Measurements from ENCODE around the gene GBF1.
"Not testable (repeated sequence)": the region's sequence is repeated elsewhere in the genome, so short reads cannot be mapped to it uniquely, and the experiment has no call there.

The GBF1 gene

DNA sequence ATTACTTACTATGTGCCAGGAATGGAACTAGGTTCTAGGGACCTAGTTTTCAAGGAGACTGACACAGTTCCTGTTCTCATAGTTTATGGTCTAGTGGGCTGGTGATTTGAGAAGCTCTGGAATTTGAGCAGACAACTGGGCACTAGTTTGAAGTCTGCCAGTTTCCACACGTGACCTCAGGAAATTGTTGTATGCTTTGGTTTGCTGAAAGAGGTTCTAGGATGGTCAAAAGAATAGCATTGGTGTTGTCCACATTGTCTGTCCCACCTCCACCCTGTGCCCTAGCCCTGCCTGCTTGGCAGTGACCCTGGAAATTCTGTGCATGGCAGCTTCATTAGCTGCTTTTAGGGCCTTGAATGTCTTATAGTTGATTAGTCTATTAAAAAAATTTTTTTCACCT is 28.7 kb downstream of the GBF1 start:
- DNase-seq (ENCODE audit: low read depth): no peak

DNA sequence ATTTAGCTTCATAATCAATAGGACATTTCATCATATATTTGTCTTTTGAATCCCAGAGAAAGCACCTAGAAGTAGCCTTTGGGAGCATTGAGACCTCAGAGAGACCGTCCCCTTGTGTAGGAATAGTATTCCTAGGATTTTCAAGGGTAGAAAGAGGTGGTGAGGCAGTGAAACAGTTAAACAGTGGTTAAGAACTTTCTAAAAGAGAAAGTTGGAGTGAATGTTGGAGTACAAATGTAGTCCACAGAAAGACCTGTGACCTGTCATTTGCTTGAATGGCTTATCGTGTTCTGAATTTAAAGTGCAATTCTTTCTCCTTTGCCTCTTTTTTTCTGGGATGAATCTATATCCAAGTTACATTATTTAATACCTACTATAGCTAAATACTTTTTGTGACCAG is 30.0 kb downstream of the GBF1 start:
- no peak for DNase-seq (ENCODE audit: low read depth)

DNA sequence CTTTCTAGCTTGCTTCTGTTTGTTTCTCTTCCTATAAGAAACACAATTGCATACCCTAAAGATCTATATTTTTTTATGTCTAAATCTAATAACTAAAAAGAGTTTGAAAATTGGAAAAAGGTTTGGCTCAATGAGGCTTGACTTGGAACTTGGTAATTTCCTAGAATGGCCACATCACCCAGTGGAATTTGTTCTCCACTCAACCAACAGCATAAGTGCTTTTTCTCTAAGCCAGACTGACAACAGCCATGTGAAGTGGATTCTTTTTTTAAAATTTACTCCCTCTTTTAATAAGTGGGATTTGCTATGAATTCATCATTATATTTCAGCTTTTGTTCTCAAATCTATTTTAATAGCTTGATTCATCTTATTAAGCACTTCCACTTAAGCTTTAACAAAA is 33.8 kb downstream of the GBF1 start:
- DNase-seq (ENCODE audit: low read depth): no peak

GRCh38 chr10:102280397-102281101 is 35.2 kb downstream of the GBF1 start:
- no peak for DNase-seq (ENCODE audit: low read depth)

DNA sequence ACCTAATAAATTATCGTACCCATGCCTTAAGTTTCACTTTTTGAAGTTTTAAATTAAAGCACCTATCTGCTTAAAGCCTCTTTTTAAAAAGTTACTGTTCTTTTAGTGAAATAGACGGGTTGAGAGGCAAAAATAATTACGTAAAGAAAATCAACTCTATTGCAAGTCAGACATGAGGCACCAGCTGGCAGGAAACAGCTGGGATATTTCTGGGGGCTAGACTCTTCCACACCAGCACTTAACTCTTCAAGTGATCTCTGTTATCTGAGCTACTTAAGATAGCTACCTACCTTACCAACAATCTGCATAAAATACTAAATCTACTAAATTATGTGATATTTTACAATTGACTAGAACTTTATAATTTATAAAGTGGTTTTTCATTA is 35.8 kb downstream of the GBF1 start:
- DNase-seq (ENCODE audit: low read depth): no peak

GRCh38 chr10:102283488-102283887 is 38.2 kb downstream of the GBF1 start:
- no peak for DNase-seq (ENCODE audit: low read depth)

DNA sequence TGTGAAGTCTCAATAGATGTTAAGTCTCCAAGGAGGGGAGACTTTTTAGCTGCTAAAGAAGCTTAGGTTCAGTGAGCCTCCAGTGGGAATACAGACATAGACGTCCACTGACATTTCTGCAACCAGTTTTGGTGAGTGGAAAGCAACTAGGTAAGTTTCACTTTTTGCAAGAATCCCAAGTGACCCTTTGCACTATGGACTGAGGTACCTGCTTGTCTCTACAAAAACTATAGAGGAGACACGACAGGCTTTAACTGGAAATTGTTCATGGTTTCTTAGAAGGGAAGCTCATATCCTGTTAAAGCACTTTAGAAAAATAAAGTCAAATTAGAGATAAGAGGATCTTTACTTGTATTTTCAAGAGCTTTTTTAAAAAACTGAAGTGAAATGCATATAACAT is 38.6 kb downstream of the GBF1 start:
- DNase-seq (ENCODE audit: low read depth): no peak

GRCh38 chr10:102284531-102284930 is 39.2 kb downstream of the GBF1 start:
- no peak for DNase-seq (ENCODE audit: low read depth)

DNA sequence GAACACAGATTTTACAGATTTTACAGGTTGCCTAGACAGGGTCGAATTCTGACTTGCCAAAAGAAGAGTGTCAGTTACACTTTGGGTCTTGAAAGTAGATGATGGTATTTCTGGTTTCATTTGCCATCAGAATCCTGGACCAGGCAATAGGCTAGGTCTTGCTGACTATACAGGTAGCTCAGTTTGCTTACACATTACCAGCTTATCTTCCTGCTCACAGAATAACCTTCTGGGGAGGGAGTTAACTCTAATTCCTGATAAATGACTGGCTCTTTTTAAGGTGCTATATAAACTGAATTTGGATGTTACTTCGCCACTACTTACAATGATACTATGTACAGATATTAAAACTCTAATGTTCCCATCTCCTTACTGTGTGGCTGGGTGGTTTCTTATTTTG is 39.8 kb downstream of the GBF1 start:
- DNase-seq (ENCODE audit: low read depth): no peak

GRCh38 chr10:102286216-102286615 is 40.9 kb downstream of the GBF1 start:
- no peak for DNase-seq (ENCODE audit: low read depth)

GRCh38 chr10:102287538-102287937 is 42.2 kb downstream of the GBF1 start:
- no peak for DNase-seq (ENCODE audit: low read depth)

- DNase-seq (ENCODE audit: low read depth): no peak
Observed at GRCh38 chr10:102287991-102288390, 42.7 kb downstream of the GBF1 start.

- DNase-seq (ENCODE audit: low read depth): no peak
Observed at GRCh38 chr10:102289356-102289755, 44.0 kb downstream of the GBF1 start.

GRCh38 chr10:102289840-102290239 is 44.5 kb downstream of the GBF1 start:
- no peak for DNase-seq (ENCODE audit: low read depth)

DNA sequence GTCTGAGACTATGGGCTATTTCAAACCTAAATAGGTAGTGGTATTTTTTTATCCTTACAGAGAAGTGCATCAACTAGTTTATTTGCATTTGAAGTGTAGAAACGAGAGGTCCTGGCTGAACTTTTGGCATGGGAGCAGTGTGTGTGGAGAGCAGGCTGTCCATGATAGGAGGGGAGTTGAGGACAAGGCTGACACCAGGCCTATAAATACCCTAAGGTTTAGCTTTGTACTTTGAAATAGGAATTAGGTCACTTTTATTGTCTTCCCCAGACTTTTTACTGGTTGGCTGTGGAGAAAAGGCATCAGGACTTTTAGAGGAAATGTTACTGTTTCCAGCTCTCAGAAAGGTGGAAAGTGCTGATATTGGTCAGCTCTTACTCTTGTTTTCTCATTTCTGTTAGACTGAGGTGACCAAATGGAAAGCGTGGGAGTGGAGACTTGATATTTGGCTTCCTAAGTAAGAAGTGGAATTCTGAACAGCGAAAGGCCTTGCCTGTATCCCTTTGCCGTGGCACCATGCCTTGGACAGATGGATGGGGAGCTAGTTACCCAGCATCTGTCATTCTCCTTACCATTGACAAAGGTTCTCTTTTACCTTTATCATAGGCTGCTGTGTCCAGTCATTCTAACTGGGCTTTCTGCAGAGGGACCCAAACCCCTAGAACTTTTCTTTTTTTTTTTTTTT is 46.0 kb downstream of the GBF1 start:
- DNase-seq (ENCODE audit: low read depth): no peak

DNA sequence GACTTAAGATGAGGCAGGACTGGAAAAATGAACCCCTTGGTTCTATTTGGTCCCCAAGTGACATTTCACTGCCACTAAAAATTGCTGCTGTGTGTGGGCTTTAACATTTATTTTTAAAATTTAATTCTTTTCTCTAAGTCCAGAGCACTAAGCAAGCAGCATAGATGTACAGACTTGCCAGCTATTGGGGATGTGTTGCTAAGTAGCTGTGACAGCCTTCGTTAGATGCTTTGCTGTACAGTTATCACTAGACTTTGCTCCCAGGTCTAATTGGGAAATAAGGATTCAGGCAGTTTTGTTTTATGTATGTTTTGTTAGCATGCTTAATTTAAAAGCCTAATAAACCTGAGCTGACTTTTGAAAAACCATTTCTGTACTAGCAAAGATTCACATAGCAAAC is 51.8 kb downstream of the GBF1 start:
- DNase-seq (ENCODE audit: low read depth): no peak

DNA sequence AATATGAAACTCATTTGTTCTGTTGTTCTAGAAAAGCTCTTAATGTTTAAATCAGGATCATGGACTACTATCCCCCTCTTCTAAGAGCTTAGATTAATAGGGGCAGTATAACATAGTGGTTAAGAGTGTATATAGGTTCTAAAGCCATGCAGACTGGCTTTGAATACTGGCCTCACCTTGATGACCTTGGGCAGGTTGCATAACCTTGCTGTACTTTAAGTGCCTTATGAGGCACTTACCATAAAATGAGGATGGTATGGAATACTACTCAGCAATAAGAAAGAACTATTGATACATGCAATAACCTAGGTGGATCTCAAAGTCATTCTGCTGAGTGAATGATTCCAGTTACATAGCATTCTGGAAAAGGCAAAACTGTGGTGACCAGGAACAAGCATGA is 53.6 kb downstream of the GBF1 start:
- DNase-seq (ENCODE audit: low read depth): no peak

DNA sequence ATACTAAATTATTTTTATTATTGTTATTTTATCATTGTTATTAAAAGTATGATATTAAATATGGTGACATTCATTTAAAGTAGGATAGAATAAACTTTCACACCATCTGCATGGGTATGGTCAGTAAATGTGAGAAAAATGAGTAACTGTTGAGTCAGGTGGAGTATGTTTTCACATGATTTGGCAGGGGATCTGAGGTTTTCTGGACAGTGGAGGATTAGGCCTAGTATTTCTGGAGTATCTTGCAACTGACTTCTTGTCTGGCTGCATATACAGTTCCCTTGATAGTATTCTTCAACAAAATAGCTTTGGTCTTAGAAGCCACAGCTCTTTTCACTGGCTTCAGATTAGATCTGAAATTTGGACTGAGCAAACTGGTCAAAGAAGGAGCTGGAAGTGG is 54.5 kb downstream of the GBF1 start:
- no peak for DNase-seq (ENCODE audit: low read depth)

DNA sequence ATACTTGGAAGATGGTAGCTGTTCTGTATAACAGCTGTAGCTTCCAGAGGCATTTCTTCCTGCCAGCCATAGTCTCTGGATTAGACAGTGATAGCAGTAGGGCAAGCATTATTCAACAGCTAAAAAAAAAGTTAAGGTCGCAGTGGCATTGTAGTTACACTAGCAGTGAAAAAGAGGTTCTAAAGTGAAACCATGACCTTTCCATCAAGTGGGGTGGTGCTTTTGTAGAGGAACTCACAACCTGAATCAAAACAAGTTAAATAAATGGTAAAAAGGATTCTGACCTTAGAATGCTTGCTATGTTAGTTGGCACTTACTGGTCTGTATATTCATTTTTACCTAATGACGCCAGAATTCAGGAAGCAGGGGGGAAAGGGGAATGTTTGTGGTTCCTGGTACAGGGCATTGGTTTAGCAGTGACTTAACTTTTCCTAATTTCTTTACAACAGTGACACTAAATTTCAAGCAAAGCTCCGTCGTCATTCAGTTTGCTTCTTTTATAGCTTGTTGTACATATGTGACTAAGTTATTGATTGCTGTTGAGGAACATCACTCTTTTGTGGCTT is 55.0 kb downstream of the GBF1 start:
- DNase-seq (ENCODE audit: low read depth): no peak

DNA sequence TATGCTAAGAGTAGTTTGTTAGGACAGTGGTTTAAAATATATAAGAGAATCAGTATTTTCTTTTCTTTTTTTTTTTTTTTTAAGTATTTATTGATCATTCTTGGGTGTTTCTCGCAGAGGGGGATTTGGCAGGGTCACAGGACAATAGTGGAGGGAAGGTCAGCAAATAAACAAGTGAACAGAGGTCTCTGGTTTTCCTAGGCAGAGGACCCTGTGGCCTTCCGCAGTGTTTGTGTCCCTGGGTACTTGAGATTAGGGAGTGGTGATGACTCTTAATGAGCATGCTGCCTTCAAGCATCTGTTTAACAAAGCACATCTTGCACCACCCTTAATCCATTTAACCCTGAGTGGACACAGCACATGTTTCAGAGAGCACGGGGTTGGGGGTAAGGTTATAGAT is 55.6 kb downstream of the GBF1 start:
- not testable (repeated sequence) for DNase-seq (ENCODE audit: low read depth)

GRCh38 chr10:102301332-102301731 is 56.0 kb downstream of the GBF1 start:
- DNase-seq (ENCODE audit: low read depth): not testable (repeated sequence)

DNA sequence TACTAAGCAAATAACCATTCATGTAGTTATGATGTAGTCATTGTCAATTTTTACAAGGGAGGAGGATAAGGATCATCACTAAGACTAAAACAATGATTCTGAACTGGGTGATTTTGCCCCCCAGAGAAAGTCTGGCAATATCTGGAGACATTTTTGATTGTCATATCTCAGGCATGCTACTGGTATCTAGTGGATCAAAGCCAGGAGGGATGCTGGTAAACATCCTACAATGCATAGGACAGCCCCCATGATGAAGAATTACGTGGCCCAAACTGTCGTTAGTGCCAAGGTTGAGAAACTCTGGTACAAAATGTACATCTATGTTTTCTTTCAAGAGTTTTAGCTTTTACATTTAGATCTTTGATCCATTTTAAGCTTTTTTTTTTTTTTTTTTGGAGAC is 57.3 kb downstream of the GBF1 start:
- no peak for DNase-seq (ENCODE audit: low read depth)

- no peak for DNase-seq (ENCODE audit: low read depth)
Observed at GRCh38 chr10:102306006-102306405, 60.7 kb downstream of the GBF1 start.

DNA sequence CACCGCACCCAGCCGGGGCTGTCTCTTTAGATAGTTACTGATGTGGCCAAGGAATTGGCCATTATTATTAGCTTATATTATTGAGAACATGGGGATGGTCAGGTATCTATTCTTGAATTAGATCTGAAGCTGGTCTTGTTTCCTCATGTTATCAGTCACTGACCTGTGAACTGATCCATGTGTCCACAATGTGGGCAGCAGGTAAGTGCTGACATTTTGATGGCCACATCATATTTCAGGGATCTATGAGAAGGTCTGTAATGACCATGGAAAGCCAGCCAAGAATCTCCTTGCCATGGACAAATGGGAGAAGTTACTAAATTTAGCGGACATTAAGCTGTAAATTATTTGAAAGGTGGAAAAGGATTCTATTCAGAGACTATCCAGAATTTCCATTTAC is 61.4 kb downstream of the GBF1 start:
- no peak for DNase-seq (ENCODE audit: low read depth)
